Lower lobe of right lung (tissue), 2 donors: ENCODE results near the gene PDZD4. TPM values are rescaled to one million over a fixed set of nuclear protein-coding genes. Genes with fewer than 3 reads are reported as not detected.

ENCODE experiments used
- ATAC-seq, 2 donors: fragments of 200-7000 bp; cut with Tn5 transposase; one replicate each; pipeline ENCODE4 v1.9.1; 2020 to 2022; ENCODE audit warnings: mild to moderate bottlenecking in 2 of 2, moderate library complexity in 2 of 2
- DNase-seq: peaks from one replicate; pipeline ENCODE4 v3.0.0-alpha.2; 2020
- H3K27ac ChIP-seq: fragments of 200-600 bp; one replicate; pipeline ENCODE4 v1.8.0; 2022
- H3K27me3 ChIP-seq: fragments of 200-600 bp; one replicate; pipeline ENCODE4 v1.8.0; 2022; ENCODE audit warnings: low read depth
- H3K36me3 ChIP-seq: fragments of 200-600 bp; one replicate; pipeline ENCODE4 v1.8.0; 2022; ENCODE audit warnings: mild to moderate bottlenecking
- H3K4me1 ChIP-seq: fragments of 200-600 bp; one replicate; pipeline ENCODE4 v1.8.0; 2022
- H3K4me3 ChIP-seq: fragments of 200-600 bp; one replicate; pipeline ENCODE4 v1.8.0; 2022; ENCODE audit warnings: mild to moderate bottlenecking
- H3K9me3 ChIP-seq: fragments of 200-600 bp; one replicate; pipeline ENCODE4 v1.8.0; 2022
- CTCF ChIP-seq: fragments of 200-600 bp; IDR thresholded peaks from one replicate; pipeline ENCODE4 v1.8.0; 2022; ENCODE audit warnings: antibody characterized with exemption, mild to moderate bottlenecking
- intact Hi-C: fragments of 100-400 bp; cut with DNase I; formaldehyde crosslinking; loops from one replicate; pipeline ENCODE4 v1.11.0; 2022
- total RNA-seq: library from RNA; stranded (reverse); fragmentation: NEBNext Ultra II Directional; extraction: Animal tissue kit (Norgen Biotek cat#: 25700); gene quantifications from one replicate; pipeline ENCODE4 v1.2.1, GENCODE V29; 2021
- donor health status: DM: no; HTN: yes; CAD: no; lungs with severe emphysema.

Gene PDZD4
- total RNA-seq, 1 donor from 2014 or later: 8.5 TPM

GRCh38 chrX:153868576-153869472 lies 38.5 kb upstream of the PDZD4 start:
- ATAC-seq (no peak), DNase-seq (no peak)
- Histone ChIP-seq H3K36me3 (no peaks in the 10 kb centered on the region), H3K4me3 (no peak overlapping the region), H3K4me1 (no peaks in the 10 kb centered on the region), H3K9me3 (no peaks in the 10 kb centered on the region), H3K27me3 (no peaks in the 10 kb centered on the region), H3K27ac (no peak overlapping the region)
- intact Hi-C loops: no loop called here
- no peak for TF ChIP-seq CTCF

GRCh38 chrX:153867671-153868070 lies 37.3 kb upstream of the PDZD4 start:
- intact Hi-C loops: no loop called here
- Histone ChIP-seq H3K9me3 (no peaks in the 10 kb centered on the region), H3K4me1 (no peaks in the 10 kb centered on the region), H3K36me3 (no peaks in the 10 kb centered on the region), H3K27me3 (no peaks in the 10 kb centered on the region), H3K27ac (no peak overlapping the region), H3K4me3 (no peak overlapping the region)
- TF ChIP-seq CTCF: no peak
- DNase-seq (no peak), ATAC-seq (no peak)

- Histone ChIP-seq H3K36me3 (no peaks in the 10 kb centered on the region), H3K27me3 (no peaks in the 10 kb centered on the region), H3K9me3 (no peaks in the 10 kb centered on the region), H3K27ac (no peak overlapping the region), H3K4me3 (no peak overlapping the region), H3K4me1 (no peaks in the 10 kb centered on the region)
- intact Hi-C loops: no loop called here
- TF ChIP-seq CTCF: no peak
- ATAC-seq (no peak), DNase-seq (no peak)
These were observed 36.8 kb upstream of the PDZD4 start for GRCh38 chrX:153867139-153867538.

- ATAC-seq (peak in 1 of 2 donors; percentile 38), DNase-seq (no peak)
- Histone ChIP-seq H3K4me1 (no peaks in the 10 kb centered on the region), H3K9me3 (no peaks in the 10 kb centered on the region), H3K27me3 (no peaks in the 10 kb centered on the region), H3K36me3 (no peaks in the 10 kb centered on the region), H3K4me3 (no peak overlapping the region), H3K27ac (no peak overlapping the region)
- TF ChIP-seq CTCF: no peak
- intact Hi-C loops: no loop called here
These were observed 36.1 kb upstream of the PDZD4 start for GRCh38 chrX:153866302-153867019.

GRCh38 chrX:153865685-153866084 lies 35.3 kb upstream of the PDZD4 start:
- intact Hi-C loops: no loop called here
- Histone ChIP-seq H3K9me3 (no peaks in the 10 kb centered on the region), H3K4me1 (no peaks in the 10 kb centered on the region), H3K4me3 (no peak overlapping the region), H3K27ac (no peak overlapping the region), H3K36me3 (no peaks in the 10 kb centered on the region), H3K27me3 (no peaks in the 10 kb centered on the region)
- no peak for ATAC-seq
- no peak for TF ChIP-seq CTCF
- DNase-seq: no peak
